Right renal pelvis (tissue), 4 donors: ENCODE results near the gene A2ML1. TPM values are rescaled to one million over a fixed set of nuclear protein-coding genes. Genes with fewer than 3 reads are reported as not detected.
"Not testable (repeated sequence)": the region's sequence is repeated elsewhere in the genome, so short reads cannot be mapped to it uniquely, and the experiment has no call there.

ENCODE experiments used
- DNase-seq, 4 donors: peaks; one replicate each; pipeline ENCODE4 v3.0.0-alpha.2; 2013; ENCODE audit warnings: low read depth in 4 of 4, low spot score in 3 of 4, missing footprints in 1 of 4
- polyA plus RNA-seq, 4 donors: library from polyadenylated mRNA; unstranded; fragments of 120-200 nt; gene quantifications; one replicate each; pipeline ENCODE4 v1.2.1, GENCODE V29; 2013; ENCODE audit not compliant: insufficient read length in 4 of 4

The A2ML1 gene
- polyA plus RNA-seq, 4 donors: 0.06 to 0.40 (median 0.21) TPM; not detected in 1

DNA sequence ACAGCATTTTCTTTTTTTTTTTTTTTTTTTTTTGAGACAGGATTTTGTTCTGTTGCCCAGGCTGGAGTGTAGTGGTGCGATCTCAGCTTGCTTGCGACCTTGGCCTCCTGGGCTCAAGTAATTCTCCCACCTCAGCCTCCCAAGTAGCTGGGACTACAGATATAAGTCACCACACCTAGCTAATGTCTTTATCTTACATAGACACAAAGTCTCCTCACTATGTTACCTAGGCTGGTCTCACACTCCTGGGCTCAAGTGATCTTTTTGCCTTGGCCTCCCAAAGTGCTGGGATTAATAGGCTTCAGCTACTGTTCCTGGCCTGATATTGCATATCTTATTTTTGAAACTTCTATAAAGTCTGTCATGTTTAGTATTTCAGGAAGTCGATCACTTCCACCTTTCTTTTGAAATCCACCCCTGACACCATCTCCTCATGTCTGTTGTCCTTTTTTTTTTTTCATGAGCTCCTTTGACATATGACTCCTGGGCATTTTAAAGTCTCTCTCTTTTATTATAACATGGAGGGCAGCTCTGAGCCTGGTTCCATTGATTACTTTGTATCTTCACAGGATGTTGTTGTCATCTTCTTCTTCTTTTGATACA, 5.9 kb upstream of the A2ML1 start:
- DNase-seq: no peak

DNA sequence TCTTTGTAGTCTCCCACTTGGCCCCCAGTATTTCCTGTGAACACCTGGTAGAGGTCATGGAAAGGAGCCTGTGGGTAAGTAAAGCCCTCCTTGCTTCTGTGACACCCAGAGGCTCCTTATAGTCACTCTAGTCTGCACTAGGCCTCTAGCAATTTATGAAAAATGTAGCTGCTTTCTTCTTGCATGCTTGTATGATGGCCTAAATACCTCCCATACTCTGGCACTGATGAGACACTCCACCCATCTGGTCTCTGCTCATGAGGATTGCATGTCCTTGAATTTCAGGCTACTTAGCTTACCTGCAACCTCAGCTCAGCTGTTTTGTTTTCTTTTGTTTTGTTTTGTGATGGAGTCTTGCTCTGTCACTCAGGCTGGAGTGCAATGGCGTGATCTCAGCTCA, 4.6 kb upstream of the A2ML1 start:
- DNase-seq: no peak

DNA sequence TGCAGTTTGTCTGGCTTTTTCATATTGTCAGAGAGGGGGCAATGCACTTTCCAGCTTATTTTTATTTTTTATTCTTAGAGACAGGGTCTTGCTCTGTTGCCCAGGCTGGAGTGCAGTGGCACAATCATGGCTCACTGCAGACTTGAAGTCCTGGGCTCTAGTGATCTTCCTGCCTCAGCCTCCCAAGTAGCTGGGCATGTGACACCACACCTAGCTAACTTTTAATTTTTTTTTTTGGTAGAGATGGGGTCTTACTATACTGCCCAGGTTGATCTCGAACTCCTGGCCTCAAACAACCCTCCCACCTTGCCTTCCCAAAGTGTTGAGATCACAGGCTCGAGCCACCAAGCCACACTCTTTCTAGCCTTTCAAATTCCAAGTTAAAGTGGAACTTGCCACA, 3.9 kb upstream of the A2ML1 start:
- DNase-seq: no peak

DNA sequence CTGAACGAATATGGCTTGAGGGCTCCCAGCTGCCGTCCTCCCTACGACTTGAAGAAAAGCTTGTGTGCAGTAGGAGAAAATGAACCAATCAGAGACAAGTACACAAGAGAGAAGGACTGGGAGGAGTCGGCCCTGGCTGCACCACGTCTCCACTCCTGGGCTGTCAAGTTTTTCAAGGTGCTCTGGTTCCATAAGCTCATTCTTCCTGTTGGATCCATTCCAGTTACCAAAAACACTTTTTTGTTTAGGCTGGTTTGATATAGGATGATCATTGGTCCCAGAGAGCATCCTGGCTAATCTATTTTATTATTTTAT, 2.8 kb upstream of the A2ML1 start:
- no peak for DNase-seq

DNA sequence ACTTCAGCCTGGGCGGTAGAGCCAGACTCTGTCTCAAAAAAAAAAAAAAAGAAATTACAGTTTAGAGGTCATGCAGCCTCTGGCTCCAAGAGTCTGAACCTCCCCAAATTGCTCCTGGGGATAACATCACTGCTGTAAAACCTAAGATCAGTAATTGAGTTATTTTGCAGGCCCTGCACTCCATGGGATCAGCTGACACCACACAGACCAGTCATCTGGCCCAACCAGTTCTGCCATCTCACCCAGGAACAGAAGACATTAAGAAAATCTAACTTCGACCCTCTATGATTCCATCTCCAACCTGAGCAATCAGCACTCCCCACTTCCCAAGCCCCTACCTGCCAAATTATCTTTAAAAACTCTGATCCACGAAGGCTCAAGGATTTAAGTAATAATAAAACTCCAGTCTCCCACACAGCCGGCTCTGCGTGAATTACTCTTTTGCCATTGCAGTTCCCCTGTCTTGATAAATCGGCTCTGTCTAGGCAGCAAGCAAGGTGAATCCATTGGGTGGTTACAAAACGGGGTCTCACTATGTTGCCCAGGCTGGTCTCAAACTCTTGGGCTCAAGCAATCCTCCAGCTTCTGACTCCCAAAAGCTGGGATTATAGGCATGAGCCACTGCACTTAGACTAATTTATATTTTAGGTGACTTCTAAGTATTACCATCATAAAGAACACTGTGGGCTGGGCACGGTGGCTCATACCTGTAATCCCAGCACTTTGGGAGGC, 1.6 kb upstream of the A2ML1 start:
- not testable (repeated sequence) for DNase-seq

DNA sequence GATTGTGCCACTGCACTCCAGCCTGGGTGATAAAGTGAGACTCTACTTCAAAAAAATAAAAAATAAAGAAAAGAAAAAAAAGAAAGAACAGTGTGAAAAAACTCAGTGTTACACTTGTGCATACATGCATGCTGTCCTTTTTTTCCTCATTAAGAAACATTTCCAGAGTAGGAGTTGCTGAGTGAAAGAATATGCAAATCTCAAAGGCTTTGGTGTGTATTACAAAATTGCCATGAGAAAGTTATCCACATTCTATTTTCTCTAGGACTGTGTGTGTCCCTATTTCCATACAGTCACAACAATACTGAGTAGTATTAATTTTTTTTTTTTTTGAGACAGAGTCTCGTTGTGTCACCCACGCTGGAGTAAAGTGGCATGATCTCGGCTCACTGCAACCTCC, 830 bp upstream of the A2ML1 start:
- no peak for DNase-seq

DNA sequence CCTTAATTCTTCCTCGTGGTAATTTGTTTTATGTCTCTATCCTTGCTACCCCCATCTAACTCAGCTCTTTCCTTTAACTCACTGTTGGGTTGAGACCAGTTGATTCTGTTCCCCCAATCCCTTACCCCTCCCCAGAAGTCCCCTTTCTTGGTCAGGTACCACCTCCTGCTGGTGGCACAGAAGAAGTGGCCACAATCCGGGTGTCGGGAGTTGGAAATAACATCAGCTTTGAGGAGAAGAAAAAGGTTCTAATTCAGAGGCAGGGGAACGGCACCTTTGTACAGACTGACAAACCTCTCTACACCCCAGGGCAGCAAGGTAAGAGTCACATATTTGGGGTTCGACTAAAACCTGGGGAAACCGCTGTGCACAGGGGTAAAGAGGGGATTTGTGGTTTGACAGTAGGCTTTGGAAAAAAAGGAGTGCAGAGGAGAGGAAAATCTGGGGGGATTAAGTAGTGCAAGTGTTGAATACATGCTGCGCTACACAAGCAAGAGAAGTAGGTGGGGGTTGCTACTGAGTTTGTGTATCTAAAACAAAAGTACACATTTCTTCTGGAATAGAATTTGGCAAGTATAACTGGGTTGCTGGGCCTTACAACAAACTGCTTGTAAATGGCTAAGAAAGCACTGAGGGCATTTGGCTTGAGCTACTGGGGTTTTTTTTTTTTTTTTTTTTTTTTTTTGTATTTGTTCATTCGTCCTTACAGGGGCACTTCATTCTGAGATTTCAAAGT, 1.3 kb downstream of the A2ML1 start:
- no peak for DNase-seq

DNA sequence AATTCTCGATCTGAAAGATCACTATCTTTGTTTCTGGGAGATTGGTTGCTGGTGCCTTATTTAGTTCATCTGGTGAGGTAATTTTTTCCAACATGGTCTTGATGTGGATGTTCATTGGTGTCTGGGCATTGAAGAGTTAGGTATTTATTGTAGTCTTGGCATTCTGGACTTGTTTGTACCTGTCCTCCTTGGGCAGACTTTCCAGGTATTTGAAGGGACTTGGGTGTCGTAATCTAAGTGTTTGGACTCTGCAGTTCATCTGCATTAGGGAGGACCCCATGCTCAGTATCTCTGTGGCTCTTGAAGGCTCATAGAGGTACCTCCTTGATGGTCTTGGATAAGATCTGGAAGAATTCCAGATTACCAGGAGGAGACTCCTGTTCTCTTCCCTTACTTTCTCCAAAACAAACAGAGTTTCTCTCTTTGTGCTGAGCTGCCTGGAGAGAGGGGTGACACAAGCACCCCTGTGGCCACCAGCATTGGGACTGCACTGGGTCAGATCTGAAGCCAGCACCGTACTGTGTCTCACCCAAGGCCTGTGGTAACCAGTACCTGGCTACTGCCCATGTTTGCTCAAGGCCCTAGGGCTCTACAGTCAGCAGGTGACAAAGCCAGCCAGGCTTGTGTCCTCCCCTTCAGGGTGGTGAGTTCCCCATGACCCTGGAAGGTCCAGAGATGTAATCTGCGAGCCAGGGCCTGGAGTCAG, 5.3 kb downstream of the A2ML1 start:
- DNase-seq: no peak

DNA sequence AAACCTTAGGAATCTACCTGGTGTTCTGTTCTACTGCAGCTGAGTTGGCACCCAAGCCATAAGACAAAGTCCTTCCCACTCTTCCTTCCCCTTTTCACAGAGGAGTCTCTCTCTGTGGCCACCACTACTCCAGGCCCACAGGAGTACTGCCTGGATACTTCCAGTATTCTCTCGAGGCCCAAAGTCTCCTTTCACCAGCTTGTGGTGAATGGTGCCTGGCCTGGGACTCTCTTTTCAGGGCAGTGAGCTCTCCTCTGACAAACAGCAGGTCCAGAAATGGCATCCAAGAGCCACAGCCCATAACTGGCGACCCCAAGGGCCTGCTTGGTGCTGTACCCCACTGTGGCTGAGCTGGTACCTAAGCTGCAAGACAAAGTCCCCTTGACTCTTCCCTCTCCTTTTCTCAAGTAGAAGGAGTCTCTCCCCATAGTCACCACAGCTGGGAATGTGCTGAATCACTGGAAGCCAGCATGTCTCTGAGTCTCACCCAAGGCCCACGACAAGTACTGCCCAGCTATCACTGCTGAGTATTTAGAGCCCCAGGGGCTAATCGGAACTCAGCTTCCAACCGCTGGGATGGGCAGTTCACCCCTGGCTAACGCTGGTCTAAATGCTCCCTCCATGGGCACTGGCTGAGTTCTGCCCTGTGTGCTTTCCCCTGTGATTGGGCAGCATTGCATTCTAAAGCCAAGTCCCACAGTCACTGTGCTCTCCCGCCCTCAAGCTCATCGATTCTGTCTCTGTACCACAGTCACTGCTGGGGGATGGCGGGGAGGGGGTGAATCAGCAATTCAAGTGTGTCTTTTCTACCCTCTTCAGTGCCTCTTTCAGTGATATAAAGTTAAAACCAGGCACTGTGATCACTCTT, 6.1 kb downstream of the A2ML1 start:
- no peak for DNase-seq

DNA sequence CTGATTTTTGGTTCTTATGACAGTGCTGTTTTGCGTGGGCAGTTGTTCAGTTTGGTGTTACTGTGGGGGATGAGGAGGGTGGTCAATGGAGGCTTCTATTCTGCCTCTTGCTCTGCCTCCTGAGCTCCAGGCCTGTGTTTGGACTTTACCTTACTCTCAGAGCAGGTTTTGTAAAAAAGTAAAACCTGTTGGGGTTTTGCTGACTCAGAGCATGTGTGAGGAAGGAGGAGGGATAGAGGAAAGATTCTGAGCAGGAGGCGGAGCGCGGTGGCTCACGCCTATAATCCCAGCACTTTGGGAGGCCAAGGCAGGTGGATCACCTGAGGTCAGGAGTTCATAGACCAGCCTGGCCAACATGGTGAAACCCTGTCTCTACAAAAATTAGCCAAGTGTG, 6.7 kb downstream of the A2ML1 start:
- no peak for DNase-seq

DNA sequence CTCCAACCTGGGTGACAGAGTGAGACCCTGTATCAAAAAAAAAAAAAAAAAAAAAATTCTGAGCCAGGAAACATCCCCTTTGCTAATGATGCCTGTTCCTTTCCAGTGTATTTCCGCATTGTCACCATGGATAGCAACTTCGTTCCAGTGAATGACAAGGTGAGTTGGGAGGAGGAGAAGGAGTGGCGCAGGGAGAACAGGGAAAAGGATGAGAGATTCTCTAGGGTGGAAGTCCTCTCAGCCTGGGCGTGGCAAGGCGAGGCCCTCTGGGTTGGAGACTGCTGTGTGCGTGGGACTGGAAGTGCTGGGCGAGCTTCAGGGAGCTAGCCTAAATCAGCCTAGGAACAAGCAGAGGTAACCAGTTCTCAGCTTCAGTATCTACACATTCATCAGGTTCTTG, 7.2 kb downstream of the A2ML1 start:
- no peak for DNase-seq

DNA sequence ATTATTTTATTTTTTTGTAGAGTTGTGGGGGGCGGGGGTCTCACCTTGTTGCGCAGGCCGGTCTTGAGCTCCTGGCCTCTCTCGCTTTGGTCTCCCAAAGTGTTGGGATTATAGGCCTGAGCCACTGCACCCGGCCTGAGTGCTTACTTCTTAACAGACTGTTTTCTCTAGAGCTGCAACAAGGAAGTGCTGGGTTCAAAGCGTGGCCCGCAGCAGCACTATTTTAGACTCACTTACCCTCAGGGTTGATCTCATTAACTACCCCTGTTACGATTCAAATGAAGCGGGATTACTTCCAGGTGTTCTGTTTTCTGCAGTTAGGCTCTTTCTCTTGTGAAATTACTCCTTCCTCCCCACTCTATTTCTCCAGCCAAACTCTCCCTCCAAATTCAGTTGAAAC, 8.7 kb downstream of the A2ML1 start:
- DNase-seq: no peak

DNA sequence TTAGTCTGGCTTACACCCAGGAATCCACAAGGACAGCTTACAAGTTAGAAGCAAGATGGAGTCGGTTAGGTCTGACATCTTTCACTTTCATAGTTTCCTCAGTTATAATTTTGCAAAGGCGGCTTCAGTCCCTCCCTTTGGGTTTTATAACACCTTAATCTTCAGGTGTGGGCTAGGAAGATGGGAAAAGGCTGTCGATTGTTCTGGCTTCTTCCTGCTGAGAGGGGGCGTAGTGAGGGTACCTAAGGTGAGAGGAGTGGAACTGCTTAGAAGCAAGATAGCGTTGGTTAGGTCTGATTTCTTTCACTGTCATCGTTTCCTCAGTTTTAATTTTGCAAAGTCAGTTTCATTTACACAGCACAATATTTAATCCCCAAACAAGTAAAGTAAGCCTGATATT, 10.1 kb downstream of the A2ML1 start:
- no peak for DNase-seq

DNA sequence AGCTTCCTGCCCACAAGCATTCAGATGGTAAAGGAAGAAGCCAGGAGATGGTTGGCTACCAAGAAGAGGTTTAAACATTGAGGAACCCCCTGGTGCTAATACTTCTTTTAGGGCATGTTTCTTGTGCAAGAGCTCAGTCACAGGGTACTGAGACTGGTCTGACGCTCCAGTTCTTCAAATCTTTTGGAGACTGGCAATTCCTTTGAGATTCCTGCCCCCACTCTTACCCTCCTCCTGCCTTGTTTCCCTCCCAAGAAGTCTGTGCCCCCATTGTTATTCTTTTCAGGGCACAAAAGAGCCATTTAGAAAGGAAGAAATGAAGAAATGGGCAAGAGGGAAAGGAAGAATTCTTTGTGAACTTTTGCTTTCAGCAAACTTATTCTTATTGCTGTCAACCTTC, 11.8 kb downstream of the A2ML1 start:
- DNase-seq: no peak

DNA sequence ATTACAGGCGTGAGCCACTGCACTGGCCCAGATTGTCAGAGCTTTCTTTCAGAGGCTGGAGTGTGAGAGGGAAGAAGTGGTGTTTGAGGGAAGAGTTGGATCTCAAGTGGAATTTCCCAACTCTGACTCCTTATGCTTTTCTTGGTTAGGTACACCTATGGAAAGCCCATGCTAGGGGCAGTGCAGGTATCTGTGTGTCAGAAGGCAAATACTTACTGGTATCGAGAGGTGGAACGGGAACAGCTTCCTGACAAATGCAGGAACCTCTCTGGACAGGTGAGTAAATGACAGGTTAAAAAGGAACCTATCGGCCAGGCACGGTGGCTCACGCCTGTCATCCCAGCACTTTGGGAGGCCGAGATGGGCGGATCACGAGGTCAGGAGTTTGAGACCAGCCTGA, 14.9 kb downstream of the A2ML1 start:
- DNase-seq: no peak

DNA sequence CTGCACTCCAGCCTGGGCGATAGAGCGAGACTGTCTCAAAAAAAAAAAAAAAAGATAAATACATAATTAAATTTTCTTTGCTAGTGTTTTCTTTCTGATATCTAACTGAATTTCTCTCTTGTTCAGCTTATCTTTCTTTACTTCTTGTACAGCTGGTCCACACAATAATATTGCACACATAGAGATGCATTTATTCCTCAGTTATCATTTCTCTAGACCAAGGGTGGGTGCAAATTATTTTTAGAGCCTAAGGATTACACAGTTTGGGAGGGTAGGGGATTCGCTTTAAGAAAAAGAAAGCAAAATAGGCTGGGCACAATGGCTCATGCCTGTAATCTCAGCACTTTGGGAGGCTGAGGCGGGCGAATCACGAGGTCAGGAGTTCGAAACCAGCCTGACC, 17.9 kb downstream of the A2ML1 start:
- no peak for DNase-seq

DNA sequence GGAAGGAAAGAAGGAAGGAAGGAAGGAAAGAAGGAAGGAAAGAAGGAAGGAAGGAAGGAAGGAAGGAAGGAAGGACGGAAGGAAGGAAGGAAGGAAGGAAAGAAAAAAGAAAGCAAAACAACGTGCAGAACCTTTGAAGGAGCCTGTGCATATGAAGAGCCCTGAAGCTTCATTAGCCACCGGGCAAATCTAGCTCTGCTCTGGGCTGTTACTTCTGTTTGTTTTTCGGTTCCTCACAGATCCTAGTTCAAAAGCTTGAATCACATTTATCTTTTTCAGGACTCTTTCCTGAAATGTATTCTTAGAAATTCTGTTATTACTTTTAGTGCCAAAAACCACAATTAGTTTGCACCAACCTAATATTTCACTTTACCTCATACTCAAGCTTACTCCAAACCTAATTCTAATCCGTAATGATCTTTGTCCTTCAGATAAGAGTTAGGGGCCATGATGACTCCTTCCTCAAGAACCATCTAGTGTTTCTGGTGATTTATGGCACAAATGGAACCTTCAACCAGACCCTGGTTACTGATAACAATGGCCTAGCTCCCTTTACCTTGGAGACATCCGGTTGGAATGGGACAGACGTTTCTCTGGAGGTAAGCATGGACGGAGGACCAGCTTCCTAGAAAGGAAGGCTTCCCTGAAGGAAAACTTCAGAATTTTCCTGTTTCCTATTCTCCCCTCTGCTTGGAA, 18.7 kb downstream of the A2ML1 start:
- no peak for DNase-seq

DNA sequence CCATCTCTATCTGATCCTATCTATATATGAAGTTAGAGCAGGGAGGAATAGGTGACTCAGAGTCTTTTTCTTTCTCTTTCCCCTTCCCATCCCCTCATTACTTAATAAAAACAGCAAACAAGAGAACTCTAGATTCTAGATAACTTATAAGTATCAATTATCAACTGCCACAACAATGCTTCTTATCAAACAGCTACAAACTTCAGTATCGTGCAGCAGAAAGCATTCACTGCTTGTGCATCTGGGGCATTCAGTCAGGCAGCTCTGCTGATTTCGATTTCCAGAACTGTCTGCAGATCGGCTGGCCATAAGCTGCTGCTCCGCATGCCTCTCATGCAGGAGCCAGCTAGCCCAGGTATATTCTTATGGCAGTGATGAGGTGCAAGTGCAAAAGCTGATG, 19.4 kb downstream of the A2ML1 start:
- no peak for DNase-seq

DNA sequence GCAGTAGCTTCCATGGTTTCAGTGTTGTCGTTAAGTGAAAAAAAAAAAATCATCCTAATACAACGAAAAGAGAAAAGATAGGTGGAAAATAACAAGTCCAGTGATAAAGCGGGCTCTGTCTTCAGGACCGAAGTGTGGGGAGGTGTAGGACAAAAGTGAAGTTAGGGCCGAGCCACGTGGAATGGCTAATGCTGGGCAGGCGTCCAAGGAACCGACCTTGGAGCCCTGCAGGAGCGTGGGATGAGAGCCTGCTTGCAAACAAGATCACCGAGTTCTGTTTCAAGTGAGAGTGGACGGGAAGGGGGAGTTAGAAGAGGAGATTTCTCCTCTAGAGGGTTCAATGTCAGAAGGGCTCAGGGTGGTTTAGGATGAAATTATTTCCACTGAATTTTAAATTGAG, 22.2 kb downstream of the A2ML1 start:
- DNase-seq: no peak

DNA sequence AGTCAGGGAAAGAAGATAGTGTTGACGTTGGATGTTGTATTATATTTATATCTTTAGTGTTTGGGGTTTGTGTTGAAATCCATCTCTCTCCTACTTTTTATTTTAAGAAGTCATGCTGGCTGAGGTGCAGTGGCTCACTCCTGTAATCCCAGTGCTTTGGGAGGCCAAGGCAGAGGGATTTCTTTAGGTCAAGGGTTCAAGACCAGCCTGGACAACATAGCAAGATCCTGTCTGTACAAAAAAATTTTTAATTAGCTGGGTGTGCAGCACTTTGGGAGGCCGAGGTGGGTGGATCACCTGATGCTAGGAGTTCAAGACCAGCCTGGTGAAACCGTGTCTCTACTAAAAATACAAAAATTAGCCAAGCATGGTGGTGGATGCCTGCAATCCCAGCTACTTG, 23.9 kb downstream of the A2ML1 start:
- no peak for DNase-seq
